DOHH2 (cell line): ENCODE measurements around the gene BCL2L11.

Experiments used
- H3F3A ChIP-seq: fragments of 200-600 bp; sonication (generic), shearing (Covaris generic); 2 replicates; pipeline ENCODE4 v1.6.0; 2016; ENCODE audit warnings: antibody characterized with exemption, mild to moderate bottlenecking; ENCODE audit not compliant: control insufficient read depth, insufficient read depth
- H3K27ac ChIP-seq: fragments of 200-600 bp; sonication (generic); 2 replicates; pipeline ENCODE4 v1.5.1; 2014; ENCODE audit warnings: low read depth, mild to moderate bottlenecking, low read length, moderate library complexity
- H3K27me3 ChIP-seq: fragments of 200-600 bp; sonication (generic); 2 replicates; pipeline ENCODE4 v1.6.1; 2014; ENCODE audit warnings: mild to moderate bottlenecking, low read length, mixed read lengths; ENCODE audit not compliant: control insufficient read depth
- H3K36me3 ChIP-seq: fragments of 200-600 bp; sonication (generic); 2 replicates; pipeline ENCODE4 v1.6.1; 2014; ENCODE audit warnings: mild to moderate bottlenecking, low read length, moderate library complexity, mixed read lengths; ENCODE audit not compliant: control insufficient read depth
- H3K4me1 ChIP-seq: fragments of 200-600 bp; sonication (generic); 2 replicates; pipeline ENCODE4 v1.6.1; 2014; ENCODE audit warnings: mild to moderate bottlenecking, low read length, mixed read lengths; ENCODE audit not compliant: control insufficient read depth
- H3K4me2 ChIP-seq: fragments of 200-600 bp; sonication (generic); 2 replicates; pipeline ENCODE4 v1.6.0; 2014; ENCODE audit warnings: mild to moderate bottlenecking, low read length, moderate library complexity
- H3K4me3 ChIP-seq: fragments of 200-600 bp; sonication (generic); 2 replicates; pipeline ENCODE4 v1.5.1; 2014; ENCODE audit warnings: mild to moderate bottlenecking, low read length, mixed read lengths
- H3K79me2 ChIP-seq: fragments of 200-600 bp; sonication (generic); 2 replicates; pipeline ENCODE4 v1.6.1; 2014; ENCODE audit warnings: mild to moderate bottlenecking, low read length, mixed read lengths; ENCODE audit not compliant: control insufficient read depth
- H3K9me2 ChIP-seq: fragments of 200-600 bp; sonication (generic); replicated peaks from 2 replicates; pipeline ENCODE4 v1.6.1; 2014; ENCODE audit warnings: mild to moderate bottlenecking, low read length, mixed read lengths; ENCODE audit not compliant: control insufficient read depth
- H3K9me3 ChIP-seq: fragments of 200-600 bp; sonication (generic); 2 replicates; pipeline ENCODE4 v1.6.1; 2014; ENCODE audit warnings: antibody characterized with exemption, low read length, mixed read lengths; ENCODE audit not compliant: control insufficient read depth, insufficient read depth
- H4K20me1 ChIP-seq: fragments of 200-600 bp; sonication (generic); 2 replicates; pipeline ENCODE4 v1.6.0; 2014; ENCODE audit warnings: low read depth, mild to moderate bottlenecking, antibody characterized with exemption, low read length, moderate library complexity; ENCODE audit not compliant: control insufficient read depth, insufficient read depth
- CTCF ChIP-seq: fragments of 200-600 bp; sonication (generic); IDR thresholded peaks from one replicate; pipeline ENCODE4 v1.5.1; 2014; ENCODE audit warnings: antibody characterized with exemption, mild to moderate bottlenecking, low read depth, low read length; ENCODE audit not compliant: poor library complexity, severe bottlenecking
- EZH2phosphoT487 ChIP-seq: fragments of 200-600 bp; sonication (generic); IDR thresholded peaks from 2 replicates; pipeline ENCODE4 v1.6.1; 2017; ENCODE audit warnings: borderline replicate concordance, mild to moderate bottlenecking, antibody characterized with exemption, low read length, moderate library complexity, mixed read lengths

BCL2L11 gene

GRCh38 chr2:111176867-111177266, 56.2 kb downstream of the BCL2L11 start:
- H3K4me2 ChIP-seq = no peak overlapping the region

GRCh38 chr2:111178296-111178695, 57.6 kb downstream of the BCL2L11 start:
- no peaks in the 10 kb centered on the region for H3K4me1 ChIP-seq
- no peaks in the 10 kb centered on the region for H3F3A ChIP-seq
- H3K4me3 ChIP-seq = no peak overlapping the region
- H3K4me2 ChIP-seq = no peak overlapping the region
- H3K36me3 ChIP-seq = no peaks in the 10 kb centered on the region
- H3K27me3 ChIP-seq = no peaks in the 10 kb centered on the region; the same call in 1 of the 2 replicates
- TF ChIP-seq EZH2phosphoT487 = no peak
- TF ChIP-seq CTCF = no peak
- no peak overlapping the region for H3K27ac ChIP-seq
- H3K79me2 ChIP-seq = no peaks in the 10 kb centered on the region
- H4K20me1 ChIP-seq = no peaks in the 10 kb centered on the region
- H3K9me2 ChIP-seq = no peaks in the 10 kb centered on the region
- H3K9me3 ChIP-seq = no peaks in the 10 kb centered on the region

More at GRCh38 chr2:111176867-111177266, 56.2 kb downstream of the BCL2L11 start:
- Histone ChIP-seq H3K9me3 (no peaks in the 10 kb centered on the region), H3K4me3 (no peak overlapping the region), H3K9me2 (no peaks in the 10 kb centered on the region), H4K20me1 (no peaks in the 10 kb centered on the region), H3K4me1 (no peaks in the 10 kb centered on the region), H3K36me3 (no peaks in the 10 kb centered on the region), H3K79me2 (no peaks in the 10 kb centered on the region), H3F3A (no peaks in the 10 kb centered on the region), H3K27ac (no peak overlapping the region), H3K27me3 (no peaks in the 10 kb centered on the region; the same call in 1 of the 2 replicates)
- TF ChIP-seq EZH2phosphoT487 (no peak), CTCF (no peak)

GRCh38 chr2:111178730-111179405, 58.2 kb downstream of the BCL2L11 start:
- no peaks in the 10 kb centered on the region for H3K36me3 ChIP-seq
- no peaks in the 10 kb centered on the region for H3K9me3 ChIP-seq
- no peak overlapping the region for H3K4me2 ChIP-seq
- TF ChIP-seq EZH2phosphoT487 (no peak), CTCF (no peak)
- H4K20me1 ChIP-seq = no peaks in the 10 kb centered on the region
- H3K9me2 ChIP-seq = no peaks in the 10 kb centered on the region
- H3K4me1 ChIP-seq = no peaks in the 10 kb centered on the region
- no peak overlapping the region for H3K4me3 ChIP-seq
- H3K79me2 ChIP-seq = no peaks in the 10 kb centered on the region
- no peaks in the 10 kb centered on the region; the same call in 1 of the 2 replicates for H3K27me3 ChIP-seq
- H3K27ac ChIP-seq = no peak overlapping the region
- no peaks in the 10 kb centered on the region for H3F3A ChIP-seq
